Parathyroid adenoma (tissue), 2 donors: Measurements from ENCODE around the gene KCTD4.

Source experiments
- H2AFZ ChIP-seq: fragments of 300-600 bp; sonication (generic); one replicate; pipeline ENCODE4 v1.7.0; 2017; ENCODE audit warnings: antibody characterized with exemption, mild to moderate bottlenecking
- H3K27ac ChIP-seq: fragments of 300-600 bp; sonication (generic); one replicate; pipeline ENCODE4 v1.7.0; 2017
- H3K27me3 ChIP-seq: fragments of 300-600 bp; sonication (generic); one replicate; pipeline ENCODE4 v1.7.0; 2017; ENCODE audit warnings: low read length; ENCODE audit not compliant: control insufficient read depth, insufficient read depth
- H3K36me3 ChIP-seq: fragments of 300-600 bp; sonication (generic); one replicate; pipeline ENCODE4 v1.7.0; 2017; ENCODE audit warnings: low read length; ENCODE audit not compliant: control insufficient read depth, insufficient read depth
- H3K4me1 ChIP-seq: fragments of 300-600 bp; sonication (generic); one replicate; pipeline ENCODE4 v1.7.0; 2017; ENCODE audit warnings: control low read depth
- H3K4me2 ChIP-seq: fragments of 300-600 bp; sonication (generic); one replicate; pipeline ENCODE4 v1.7.0; 2017; ENCODE audit warnings: low read length
- H3K4me3 ChIP-seq: fragments of 300-600 bp; sonication (generic); one replicate; pipeline ENCODE4 v1.7.0; 2017; ENCODE audit warnings: low read depth, low read length
- H3K79me2 ChIP-seq: fragments of 300-600 bp; sonication (generic); one replicate; pipeline ENCODE4 v1.7.0; 2017; ENCODE audit warnings: control low read depth
- H3K9ac ChIP-seq: fragments of 300-600 bp; sonication (generic); one replicate; pipeline ENCODE4 v1.7.0; 2017; ENCODE audit warnings: mild to moderate bottlenecking
- H3K9me3 ChIP-seq: fragments of 300-600 bp; sonication (generic); one replicate; pipeline ENCODE4 v1.7.0; 2017; ENCODE audit warnings: low read length; ENCODE audit not compliant: control insufficient read depth
- TF ChIP-seq, protein P1 (sequence below): fragments of 300-600 bp; sonication (generic); IDR thresholded peaks from one replicate; pipeline ENCODE4 v1.7.0; 2017; ENCODE audit warnings: antibody characterized with exemption, mild to moderate bottlenecking
- donor health status: primary hyperparathyroidism.

Gene KCTD4

DNA sequence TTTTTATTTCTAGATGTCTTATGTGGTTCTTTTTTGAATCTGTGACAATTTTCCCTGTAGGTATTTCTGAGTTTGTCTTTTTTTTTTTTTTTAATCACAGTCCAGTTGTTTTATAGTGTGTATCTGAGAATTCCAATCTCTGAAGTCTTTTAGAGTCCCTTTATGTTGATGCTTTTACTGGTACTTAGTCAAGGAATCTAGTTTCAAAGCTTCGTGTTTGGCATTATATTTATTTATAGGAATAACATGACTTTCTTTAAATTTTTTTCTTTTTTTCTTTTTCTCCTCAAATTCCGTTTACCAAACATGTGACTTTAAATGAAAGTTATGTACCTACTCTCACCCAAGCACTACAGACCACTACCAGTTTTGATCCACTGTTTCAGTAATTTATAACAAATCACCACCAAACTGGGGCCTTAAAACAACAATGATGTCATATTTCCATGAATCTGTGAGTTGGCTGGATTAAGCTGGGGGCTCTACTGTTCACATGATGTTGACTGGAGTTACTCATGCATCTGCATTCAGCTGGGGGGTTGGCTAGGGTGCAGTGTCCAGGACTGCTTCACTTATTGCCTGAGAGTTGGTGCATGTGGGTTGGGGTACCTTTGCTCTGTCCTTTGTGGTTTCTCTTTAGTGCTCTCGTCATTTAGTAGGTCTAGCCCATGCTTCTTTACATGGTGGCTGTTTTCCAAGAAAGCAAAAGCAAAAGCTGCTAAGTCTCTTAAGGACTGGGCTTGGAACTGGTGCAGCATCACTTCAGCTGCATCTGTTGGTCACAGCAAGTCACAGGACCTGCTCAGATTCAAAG is 22.3 kb downstream of the KCTD4 start:
- no peak overlapping the region for H3K4me2 ChIP-seq
- H3K27me3 ChIP-seq = no peaks in the 10 kb centered on the region
- no peak overlapping the region for H2AFZ ChIP-seq
- TF ChIP-seq, protein P1, sequence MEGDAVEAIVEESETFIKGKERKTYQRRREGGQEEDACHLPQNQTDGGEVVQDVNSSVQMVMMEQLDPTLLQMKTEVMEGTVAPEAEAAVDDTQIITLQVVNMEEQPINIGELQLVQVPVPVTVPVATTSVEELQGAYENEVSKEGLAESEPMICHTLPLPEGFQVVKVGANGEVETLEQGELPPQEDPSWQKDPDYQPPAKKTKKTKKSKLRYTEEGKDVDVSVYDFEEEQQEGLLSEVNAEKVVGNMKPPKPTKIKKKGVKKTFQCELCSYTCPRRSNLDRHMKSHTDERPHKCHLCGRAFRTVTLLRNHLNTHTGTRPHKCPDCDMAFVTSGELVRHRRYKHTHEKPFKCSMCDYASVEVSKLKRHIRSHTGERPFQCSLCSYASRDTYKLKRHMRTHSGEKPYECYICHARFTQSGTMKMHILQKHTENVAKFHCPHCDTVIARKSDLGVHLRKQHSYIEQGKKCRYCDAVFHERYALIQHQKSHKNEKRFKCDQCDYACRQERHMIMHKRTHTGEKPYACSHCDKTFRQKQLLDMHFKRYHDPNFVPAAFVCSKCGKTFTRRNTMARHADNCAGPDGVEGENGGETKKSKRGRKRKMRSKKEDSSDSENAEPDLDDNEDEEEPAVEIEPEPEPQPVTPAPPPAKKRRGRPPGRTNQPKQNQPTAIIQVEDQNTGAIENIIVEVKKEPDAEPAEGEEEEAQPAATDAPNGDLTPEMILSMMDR = no peak
- no peak overlapping the region for H3K4me3 ChIP-seq
- peaks cover 2% of the 10 kb centered on the region for H3K79me2 ChIP-seq
- H3K9ac ChIP-seq = no peak overlapping the region
- no peaks in the 10 kb centered on the region for H3K4me1 ChIP-seq
- H3K27ac ChIP-seq = no peak overlapping the region
- H3K36me3 ChIP-seq = no peaks in the 10 kb centered on the region
- no peaks in the 10 kb centered on the region for H3K9me3 ChIP-seq

DNA sequence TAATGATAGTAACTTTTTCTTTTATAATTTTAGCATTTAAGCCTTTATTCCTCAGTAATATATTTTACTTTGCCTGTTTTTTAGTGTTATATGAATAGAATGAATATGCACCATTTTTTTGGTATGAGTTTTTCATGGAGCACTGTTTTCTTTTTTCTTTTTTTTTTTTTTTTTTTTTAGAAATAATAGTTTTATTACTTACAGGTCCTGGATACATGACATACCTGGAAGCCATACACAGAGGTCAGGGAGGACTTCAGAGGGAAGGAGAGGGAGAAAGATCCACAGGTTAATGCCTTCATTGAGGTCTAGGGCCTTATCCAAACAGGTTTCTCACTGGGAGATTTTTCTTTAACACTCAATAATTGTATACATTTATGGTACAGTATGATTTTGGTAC is 26.4 kb downstream of the KCTD4 start:
- no peaks in the 10 kb centered on the region for H3K9me3 ChIP-seq
- H3K79me2 ChIP-seq = peaks cover 2% of the 10 kb centered on the region
- no peaks in the 10 kb centered on the region for H3K27me3 ChIP-seq
- TF ChIP-seq, protein P1 = no peak
- no peak overlapping the region for H3K9ac ChIP-seq
- H3K36me3 ChIP-seq = no peaks in the 10 kb centered on the region
- H3K4me3 ChIP-seq = no peak overlapping the region
- H3K4me2 ChIP-seq = no peak overlapping the region
- no peak overlapping the region for H2AFZ ChIP-seq
- H3K4me1 ChIP-seq = no peaks in the 10 kb centered on the region
- H3K27ac ChIP-seq = no peak overlapping the region

DNA sequence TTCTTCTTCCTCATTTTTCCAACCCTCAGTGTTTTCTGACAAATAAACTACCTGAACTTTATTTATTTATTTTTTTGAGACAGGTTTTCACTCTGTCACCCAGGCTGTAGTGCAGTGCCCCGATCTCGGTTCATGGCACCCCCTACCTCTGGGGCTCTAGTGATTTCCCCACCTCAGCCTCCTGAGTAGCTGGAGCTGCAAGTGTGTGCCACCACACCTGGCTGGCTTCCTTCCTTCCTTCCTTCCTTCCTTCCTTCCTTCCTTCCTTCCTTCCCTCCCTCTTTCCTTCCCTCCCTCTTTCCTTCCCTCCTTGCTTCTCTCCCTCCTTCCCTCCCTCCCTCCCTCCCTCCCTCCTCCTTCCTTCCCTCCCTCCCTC is 32.3 kb downstream of the KCTD4 start:
- TF ChIP-seq, protein P1 = no peak
- Histone ChIP-seq H2AFZ (no peak overlapping the region), H3K4me1 (no peaks in the 10 kb centered on the region), H3K27me3 (no peaks in the 10 kb centered on the region), H3K4me3 (no peak overlapping the region), H3K79me2 (no peaks in the 10 kb centered on the region), H3K27ac (no peak overlapping the region), H3K9ac (no peak overlapping the region), H3K36me3 (no peaks in the 10 kb centered on the region), H3K9me3 (no peaks in the 10 kb centered on the region), H3K4me2 (no peak overlapping the region)

DNA sequence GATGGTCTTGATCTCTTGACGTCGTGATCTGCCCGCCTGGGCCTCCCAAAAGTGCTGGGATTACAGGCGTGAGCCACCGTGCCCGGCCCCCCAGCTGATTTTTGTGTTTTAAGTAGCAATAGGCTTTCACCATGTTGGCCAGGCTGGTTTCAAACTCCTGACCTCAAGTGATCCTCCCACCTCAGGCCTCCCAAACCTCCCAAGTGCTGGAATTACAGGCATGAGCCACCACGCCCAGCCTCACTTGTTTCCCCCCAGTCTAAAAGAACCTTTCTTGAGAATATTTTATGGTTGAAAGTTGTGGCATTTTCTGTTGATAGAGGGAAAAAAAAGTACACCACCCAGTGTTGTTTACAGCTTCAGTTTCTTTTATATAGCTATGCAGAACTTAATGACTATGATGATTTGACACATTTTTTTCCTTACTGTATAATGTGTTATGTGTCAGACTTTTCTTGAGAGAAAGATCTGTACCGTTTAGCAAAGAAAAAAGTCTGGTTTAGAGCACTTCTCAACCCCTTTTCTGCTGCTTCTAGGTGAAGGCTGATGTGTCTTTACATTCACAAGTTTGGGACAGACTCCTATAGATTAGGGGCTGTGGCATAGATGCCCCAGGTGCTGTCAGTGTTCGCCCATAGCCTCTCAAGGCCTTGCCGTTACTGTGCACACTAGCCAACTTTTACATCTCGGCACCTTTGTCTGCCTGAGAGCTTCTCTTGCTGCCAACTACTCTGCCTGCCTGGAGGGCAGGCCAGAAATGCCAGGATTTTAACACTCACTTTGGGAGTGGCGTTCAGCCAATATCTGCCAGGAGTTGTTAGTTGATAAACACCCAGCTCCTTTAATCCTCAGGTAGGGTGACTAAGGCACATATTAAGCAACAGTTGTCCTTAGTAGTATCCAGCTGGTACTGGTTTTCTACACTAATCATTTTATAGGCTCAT is 33.0 kb downstream of the KCTD4 start:
- Histone ChIP-seq H3K79me2 (no peaks in the 10 kb centered on the region), H3K27ac (no peak overlapping the region), H3K9ac (no peak overlapping the region), H3K4me2 (no peak overlapping the region), H3K9me3 (no peaks in the 10 kb centered on the region), H3K4me1 (no peaks in the 10 kb centered on the region), H2AFZ (no peak overlapping the region), H3K4me3 (no peak overlapping the region), H3K36me3 (no peaks in the 10 kb centered on the region), H3K27me3 (no peaks in the 10 kb centered on the region)
- TF ChIP-seq, protein P1 = no peak
